ENCODE results near the gene CPXM2. TPM values are rescaled to one million over a fixed set of nuclear protein-coding genes. Genes with fewer than 3 reads are reported as not detected.

The CPXM2 gene
- total and polyA plus RNA-seq, 10 of the 15 experiments (the other 5 are each of a cell fraction or from before 2014, with no cell fraction given) = 0.08 to 1.1 (median 0.58) TPM

DNA sequence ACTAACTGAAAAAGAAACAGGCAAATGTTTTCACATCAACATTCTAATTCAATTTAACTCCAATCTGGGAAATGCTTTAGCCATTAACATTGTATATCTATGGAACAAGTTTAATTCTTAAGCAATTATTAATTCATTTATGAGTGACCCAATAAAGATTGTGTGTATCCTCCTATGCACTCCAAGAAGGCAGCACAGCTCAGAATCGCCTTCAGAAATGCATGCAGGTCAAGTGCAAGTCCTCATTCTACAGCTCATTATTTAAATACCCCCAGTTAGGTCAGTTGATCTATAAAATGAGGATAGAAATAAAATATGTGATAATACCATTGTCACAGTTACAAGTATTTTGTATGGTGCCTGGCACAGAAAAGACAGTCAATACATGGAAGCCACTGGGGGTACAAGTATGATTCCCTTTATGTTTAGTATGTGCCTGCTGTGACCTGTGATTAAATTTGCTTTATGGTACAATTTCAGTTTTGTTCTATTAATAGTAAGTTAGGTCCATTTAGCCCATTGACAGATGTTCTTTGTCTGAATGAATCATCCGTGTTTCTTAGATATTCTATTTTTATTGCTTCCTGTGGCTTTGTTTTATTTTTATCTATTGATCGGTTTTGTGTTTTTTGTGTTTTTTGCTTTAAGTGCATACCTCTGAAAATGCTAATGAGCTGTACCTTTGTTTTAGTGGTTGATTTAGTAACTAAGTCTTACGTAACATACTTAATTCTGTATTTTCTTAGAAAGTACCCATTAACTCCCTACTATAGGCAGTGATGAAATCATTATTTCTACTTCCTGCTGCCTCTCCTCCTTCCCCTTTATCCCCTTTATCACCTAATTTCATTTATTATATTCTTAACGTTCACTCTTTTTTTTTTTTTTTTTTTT lies 42.8 kb downstream of the CPXM2 start (continued):
- TF ChIP-seq, protein P1, sequence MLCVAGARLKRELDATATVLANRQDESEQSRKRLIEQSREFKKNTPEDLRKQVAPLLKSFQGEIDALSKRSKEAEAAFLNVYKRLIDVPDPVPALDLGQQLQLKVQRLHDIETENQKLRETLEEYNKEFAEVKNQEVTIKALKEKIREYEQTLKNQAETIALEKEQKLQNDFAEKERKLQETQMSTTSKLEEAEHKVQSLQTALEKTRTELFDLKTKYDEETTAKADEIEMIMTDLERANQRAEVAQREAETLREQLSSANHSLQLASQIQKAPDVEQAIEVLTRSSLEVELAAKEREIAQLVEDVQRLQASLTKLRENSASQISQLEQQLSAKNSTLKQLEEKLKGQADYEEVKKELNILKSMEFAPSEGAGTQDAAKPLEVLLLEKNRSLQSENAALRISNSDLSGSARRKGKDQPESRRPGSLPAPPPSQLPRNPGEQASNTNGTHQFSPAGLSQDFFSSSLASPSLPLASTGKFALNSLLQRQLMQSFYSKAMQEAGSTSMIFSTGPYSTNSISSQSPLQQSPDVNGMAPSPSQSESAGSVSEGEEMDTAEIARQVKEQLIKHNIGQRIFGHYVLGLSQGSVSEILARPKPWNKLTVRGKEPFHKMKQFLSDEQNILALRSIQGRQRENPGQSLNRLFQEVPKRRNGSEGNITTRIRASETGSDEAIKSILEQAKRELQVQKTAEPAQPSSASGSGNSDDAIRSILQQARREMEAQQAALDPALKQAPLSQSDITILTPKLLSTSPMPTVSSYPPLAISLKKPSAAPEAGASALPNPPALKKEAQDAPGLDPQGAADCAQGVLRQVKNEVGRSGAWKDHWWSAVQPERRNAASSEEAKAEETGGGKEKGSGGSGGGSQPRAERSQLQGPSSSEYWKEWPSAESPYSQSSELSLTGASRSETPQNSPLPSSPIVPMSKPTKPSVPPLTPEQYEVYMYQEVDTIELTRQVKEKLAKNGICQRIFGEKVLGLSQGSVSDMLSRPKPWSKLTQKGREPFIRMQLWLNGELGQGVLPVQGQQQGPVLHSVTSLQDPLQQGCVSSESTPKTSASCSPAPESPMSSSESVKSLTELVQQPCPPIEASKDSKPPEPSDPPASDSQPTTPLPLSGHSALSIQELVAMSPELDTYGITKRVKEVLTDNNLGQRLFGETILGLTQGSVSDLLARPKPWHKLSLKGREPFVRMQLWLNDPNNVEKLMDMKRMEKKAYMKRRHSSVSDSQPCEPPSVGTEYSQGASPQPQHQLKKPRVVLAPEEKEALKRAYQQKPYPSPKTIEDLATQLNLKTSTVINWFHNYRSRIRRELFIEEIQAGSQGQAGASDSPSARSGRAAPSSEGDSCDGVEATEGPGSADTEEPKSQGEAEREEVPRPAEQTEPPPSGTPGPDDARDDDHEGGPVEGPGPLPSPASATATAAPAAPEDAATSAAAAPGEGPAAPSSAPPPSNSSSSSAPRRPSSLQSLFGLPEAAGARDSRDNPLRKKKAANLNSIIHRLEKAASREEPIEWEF (IDR thresholded peaks at IDR 0.05; ENCODE audit: insufficient replicate concordance, low read depth, low read length) = peak; percentile 93
- TF ChIP-seq ATF7 (IDR thresholded peaks at IDR 0.05; ENCODE audit: low read depth) = peak; percentile 97
- TF ChIP-seq, protein P2, sequence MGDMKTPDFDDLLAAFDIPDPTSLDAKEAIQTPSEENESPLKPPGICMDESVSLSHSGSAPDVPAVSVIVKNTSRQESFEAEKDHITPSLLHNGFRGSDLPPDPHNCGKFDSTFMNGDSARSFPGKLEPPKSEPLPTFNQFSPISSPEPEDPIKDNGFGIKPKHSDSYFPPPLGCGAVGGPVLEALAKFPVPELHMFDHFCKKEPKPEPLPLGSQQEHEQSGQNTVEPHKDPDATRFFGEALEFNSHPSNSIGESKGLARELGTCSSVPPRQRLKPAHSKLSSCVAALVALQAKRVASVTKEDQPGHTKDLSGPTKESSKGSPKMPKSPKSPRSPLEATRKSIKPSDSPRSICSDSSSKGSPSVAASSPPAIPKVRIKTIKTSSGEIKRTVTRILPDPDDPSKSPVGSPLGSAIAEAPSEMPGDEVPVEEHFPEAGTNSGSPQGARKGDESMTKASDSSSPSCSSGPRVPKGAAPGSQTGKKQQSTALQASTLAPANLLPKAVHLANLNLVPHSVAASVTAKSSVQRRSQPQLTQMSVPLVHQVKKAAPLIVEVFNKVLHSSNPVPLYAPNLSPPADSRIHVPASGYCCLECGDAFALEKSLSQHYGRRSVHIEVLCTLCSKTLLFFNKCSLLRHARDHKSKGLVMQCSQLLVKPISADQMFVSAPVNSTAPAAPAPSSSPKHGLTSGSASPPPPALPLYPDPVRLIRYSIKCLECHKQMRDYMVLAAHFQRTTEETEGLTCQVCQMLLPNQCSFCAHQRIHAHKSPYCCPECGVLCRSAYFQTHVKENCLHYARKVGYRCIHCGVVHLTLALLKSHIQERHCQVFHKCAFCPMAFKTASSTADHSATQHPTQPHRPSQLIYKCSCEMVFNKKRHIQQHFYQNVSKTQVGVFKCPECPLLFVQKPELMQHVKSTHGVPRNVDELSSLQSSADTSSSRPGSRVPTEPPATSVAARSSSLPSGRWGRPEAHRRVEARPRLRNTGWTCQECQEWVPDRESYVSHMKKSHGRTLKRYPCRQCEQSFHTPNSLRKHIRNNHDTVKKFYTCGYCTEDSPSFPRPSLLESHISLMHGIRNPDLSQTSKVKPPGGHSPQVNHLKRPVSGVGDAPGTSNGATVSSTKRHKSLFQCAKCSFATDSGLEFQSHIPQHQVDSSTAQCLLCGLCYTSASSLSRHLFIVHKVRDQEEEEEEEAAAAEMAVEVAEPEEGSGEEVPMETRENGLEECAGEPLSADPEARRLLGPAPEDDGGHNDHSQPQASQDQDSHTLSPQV (IDR thresholded peaks at IDR 0.05) = no peak
- TF ChIP-seq IKZF2 (IDR thresholded peaks at IDR 0.05) = peak; percentile 76 to 87
- no peak for TF ChIP-seq SRF (IDR thresholded peaks at IDR 0.05; ENCODE audit: low read depth in 2 of 2, low read length in 2 of 2)
- no peak for TF ChIP-seq TARDBP (IDR thresholded peaks at IDR 0.05; ENCODE audit: borderline replicate concordance)
- TF ChIP-seq RBBP5 (conservative IDR thresholded peaks at IDR 0.05) = no peak
- TF ChIP-seq, protein P3, sequence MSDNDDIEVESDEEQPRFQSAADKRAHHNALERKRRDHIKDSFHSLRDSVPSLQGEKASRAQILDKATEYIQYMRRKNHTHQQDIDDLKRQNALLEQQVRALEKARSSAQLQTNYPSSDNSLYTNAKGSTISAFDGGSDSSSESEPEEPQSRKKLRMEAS (IDR thresholded peaks at IDR 0.05; ENCODE audit: low read depth, low read length) = no peak
- peak; percentile 66; the same call in 1 of the 2 replicates for TF ChIP-seq PML (IDR thresholded peaks at IDR 0.05; ENCODE audit: low read length)
- TF ChIP-seq WRNIP1 (IDR thresholded peaks at IDR 0.05; ENCODE audit: borderline replicate concordance, low read depth, low read length) = no peak
- TF ChIP-seq FOXM1 (IDR thresholded peaks at IDR 0.05; ENCODE audit: low read depth, low read length) = peak; percentile 91; the same call in 1 of the 2 replicates
- TF ChIP-seq MEF2B (IDR thresholded peaks at IDR 0.05; ENCODE audit: partially characterized antibody, poor library complexity, severe bottlenecking) = peak; percentile 99
- TF ChIP-seq POLR2AphosphoS5 (IDR thresholded peaks at IDR 0.05; ENCODE audit: low read length) = no peak
- TF ChIP-seq RCOR1 (conservative IDR thresholded peaks at IDR 0.05; ENCODE audit: low read depth, low read length) = no peak
- TF ChIP-seq, protein P4, sequence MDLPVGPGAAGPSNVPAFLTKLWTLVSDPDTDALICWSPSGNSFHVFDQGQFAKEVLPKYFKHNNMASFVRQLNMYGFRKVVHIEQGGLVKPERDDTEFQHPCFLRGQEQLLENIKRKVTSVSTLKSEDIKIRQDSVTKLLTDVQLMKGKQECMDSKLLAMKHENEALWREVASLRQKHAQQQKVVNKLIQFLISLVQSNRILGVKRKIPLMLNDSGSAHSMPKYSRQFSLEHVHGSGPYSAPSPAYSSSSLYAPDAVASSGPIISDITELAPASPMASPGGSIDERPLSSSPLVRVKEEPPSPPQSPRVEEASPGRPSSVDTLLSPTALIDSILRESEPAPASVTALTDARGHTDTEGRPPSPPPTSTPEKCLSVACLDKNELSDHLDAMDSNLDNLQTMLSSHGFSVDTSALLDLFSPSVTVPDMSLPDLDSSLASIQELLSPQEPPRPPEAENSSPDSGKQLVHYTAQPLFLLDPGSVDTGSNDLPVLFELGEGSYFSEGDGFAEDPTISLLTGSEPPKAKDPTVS (IDR thresholded peaks at IDR 0.05; ENCODE audit: low read depth, low read length) = no peak
